ENCODE results near the gene MAML2.

The MAML2 gene

DNA sequence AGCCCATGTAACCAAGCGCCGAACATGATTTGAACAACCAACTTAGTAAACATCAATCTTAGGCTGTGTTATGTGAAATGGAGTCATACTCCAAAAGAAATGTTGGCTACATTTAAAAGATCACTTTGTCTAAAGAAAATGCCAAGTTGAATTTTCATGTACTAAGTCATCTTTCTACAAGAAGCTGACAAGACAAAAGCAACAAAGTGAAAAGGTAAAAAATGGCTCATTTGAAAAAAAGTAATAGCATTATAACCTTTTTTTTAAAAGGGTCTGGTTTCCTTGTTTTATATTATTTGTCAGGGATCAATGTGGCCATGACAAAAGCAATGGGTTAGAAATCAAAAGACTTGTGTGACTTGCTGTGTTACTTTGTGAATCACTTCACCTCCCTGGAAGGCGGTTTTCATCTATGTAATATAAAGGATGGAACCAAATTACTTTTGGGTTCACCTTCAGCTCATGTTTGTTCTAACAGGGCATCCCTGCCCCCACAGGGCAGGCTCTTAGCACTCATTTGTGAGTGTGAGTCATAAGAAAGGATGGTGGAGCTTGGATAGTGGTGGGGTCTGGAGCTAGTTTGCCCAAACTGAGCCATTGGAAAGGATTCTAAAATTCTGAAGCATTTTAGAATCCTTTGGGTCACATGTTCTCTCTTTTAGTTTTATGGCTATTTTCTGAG is 287.1 kb downstream of the MAML2 start:
- TF ChIP-seq, protein P1, sequence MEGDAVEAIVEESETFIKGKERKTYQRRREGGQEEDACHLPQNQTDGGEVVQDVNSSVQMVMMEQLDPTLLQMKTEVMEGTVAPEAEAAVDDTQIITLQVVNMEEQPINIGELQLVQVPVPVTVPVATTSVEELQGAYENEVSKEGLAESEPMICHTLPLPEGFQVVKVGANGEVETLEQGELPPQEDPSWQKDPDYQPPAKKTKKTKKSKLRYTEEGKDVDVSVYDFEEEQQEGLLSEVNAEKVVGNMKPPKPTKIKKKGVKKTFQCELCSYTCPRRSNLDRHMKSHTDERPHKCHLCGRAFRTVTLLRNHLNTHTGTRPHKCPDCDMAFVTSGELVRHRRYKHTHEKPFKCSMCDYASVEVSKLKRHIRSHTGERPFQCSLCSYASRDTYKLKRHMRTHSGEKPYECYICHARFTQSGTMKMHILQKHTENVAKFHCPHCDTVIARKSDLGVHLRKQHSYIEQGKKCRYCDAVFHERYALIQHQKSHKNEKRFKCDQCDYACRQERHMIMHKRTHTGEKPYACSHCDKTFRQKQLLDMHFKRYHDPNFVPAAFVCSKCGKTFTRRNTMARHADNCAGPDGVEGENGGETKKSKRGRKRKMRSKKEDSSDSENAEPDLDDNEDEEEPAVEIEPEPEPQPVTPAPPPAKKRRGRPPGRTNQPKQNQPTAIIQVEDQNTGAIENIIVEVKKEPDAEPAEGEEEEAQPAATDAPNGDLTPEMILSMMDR (IDR thresholded peaks at IDR 0.05; ENCODE audit: extremely low read depth, missing control alignments): no peak
- DNase-seq (ENCODE audit: low spot score): no peak

DNA sequence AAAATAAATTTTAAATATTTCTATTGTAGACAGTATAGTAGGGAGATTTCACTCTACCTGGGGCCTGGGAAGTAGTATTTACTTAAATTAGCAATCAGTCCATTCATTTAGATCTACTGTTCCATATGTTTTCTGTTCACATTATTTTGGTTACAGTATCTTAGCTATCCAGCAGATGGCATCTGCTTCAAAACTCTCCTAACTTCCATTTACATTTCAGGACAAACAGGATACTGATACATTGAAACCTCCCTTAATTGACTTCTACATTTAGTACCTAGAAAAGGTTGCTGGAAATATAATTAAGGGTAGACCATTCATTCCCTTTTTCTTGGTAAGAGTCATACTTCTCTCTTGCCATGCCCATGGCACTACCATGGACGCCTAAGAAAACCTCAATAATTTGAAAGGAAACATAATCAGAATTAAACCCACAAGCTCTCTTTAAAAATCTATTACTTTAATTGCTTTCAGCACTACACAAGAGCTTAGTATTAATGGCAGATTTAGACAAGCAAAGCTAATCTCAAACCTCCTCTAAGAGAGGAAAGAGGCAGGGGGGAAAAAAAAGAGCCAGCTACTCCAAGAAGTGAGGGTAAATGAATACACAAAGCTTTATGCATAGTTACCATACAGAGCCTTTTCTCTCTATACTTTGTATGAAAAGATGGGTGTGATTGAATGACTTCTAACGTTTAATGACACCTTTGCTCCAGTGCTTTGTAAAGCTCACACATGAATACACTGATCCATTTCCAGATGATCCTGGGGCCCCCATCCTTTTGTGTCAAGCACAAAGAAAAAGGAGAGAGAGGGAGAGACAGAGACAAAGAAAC is 287.9 kb downstream of the MAML2 start:
- TF ChIP-seq, protein P1 (IDR thresholded peaks at IDR 0.05; ENCODE audit: extremely low read depth, missing control alignments): peak; percentile 50
- no peak for DNase-seq (ENCODE audit: low spot score)

DNA sequence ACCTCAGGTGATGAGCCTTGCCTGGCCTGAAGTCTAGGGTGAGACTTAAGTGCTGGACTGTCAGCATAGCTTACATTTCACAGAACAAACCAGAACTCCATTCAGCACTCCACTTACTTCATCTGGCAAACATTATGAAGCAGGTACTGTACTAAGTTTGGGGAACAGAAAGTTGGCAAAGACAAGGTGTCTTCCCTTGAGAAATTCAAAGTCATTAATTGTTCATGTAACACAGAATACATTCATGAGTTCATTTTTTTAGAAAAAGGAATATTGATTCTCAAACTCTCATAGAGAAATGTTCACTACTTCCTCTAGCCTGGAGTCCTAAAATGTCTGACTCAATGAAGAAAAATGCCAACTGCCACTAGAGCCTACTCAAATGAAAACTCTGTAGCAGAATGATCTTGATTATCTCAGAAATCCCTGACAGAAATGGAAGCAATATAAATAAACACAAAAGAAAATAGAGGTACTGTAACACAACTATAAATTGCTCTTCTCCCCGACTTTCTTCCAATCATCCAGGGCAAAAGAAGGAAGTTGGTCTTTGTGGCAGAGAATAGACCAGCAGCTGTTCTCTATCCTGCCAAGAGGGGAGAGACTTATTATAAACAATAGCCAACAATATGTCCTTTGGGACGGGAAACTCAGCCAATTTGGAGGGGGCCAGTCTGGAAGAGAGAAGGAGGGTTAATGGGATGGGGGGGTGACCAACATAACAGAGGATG is 289.9 kb downstream of the MAML2 start:
- no peak for DNase-seq (ENCODE audit: low spot score)
- TF ChIP-seq, protein P1 (IDR thresholded peaks at IDR 0.05; ENCODE audit: extremely low read depth, missing control alignments): no peak

DNA sequence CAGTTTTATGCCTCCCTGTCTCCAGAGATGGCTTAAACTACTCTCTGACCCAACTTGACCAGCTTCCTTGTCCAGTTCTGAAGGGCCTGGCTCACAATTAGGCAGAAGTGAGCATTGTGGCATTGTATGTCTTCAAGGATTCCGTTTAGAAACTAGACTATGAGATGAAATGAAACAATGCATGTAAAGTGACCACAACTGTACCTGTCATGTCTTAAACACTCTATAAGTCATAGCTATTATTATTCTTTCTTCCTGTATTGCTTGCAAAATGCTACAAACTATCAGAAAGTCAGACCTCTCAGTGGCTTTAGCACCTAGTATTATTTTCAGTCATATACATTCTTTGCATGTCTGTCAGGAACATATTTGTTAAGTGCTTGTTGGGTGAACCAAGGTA is 291.2 kb downstream of the MAML2 start:
- DNase-seq (ENCODE audit: low spot score): peak; percentile 58

DNA sequence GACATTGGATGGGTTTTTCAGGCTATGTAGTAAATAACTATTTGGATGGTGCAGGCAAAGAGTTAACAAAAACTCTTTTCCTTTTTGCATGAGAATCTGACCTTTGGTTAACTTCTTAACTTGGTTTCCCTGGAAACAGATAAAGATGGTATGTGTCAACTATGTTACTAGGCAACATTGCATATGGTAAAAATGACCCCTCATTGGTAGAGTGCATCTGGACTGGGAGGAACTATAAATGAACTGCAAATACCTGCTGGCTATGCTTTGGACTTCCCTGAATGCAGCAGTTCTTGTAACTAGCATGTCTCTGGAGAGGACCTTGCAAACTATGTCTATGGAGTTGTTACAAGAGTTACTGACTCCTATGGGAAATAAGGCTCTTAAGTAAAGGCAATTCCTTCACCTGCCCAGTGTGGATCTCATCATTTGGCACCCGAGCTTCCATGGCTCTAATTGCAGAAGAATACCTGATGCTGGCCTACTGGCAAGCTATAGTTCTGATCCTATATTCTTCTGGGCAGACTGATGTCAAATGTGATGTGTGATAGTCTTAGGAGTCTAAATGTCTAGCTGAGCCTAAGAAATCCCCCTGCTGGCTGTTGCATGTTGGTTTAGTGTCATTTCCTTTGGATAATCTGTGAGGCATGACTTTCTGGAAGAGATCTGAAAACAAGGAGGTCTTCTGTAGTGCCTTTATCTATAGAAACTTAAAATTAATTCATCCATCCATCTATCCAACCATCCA is 292.4 kb downstream of the MAML2 start:
- TF ChIP-seq, protein P1 (IDR thresholded peaks at IDR 0.05; ENCODE audit: extremely low read depth, missing control alignments): no peak
- no peak for DNase-seq (ENCODE audit: low spot score)

More for the DNA sequence above, 291.2 kb downstream of the MAML2 start:
- TF ChIP-seq, protein P1 (IDR thresholded peaks at IDR 0.05; ENCODE audit: extremely low read depth, missing control alignments): no peak

DNA sequence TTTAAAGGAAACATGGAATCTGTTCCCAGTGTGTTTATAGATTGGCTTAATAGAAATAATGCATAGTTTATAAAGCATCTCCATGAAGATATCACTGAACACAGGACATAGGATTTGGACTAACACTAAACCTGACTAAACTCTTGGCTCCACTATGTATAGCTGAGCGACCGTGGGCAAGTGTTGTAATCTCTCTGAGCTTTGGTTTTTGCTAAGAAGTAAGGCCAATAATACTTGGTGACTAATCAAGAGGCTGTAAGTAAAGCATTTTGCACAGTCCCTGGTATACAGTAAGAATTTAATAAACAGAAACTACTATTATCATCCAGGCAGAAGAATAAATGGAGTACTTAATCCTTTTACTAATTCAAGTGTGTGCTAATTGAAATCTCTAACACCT is 293.6 kb downstream of the MAML2 start:
- TF ChIP-seq, protein P1 (IDR thresholded peaks at IDR 0.05; ENCODE audit: extremely low read depth, missing control alignments): no peak
- DNase-seq (ENCODE audit: low spot score): no peak

Measured in GM20000 (cell line).